HepG2 (cell line): ENCODE measurements around the gene TPD52L2. TPM values are rescaled to one million over a fixed set of nuclear protein-coding genes. Genes with fewer than 3 reads are reported as not detected.
A peak's percentile ranks its signal among the peaks of the same experiment; 100 is the strongest.

Experiments used
- CENPX ChIP-seq: sonication (generic); formaldehyde crosslinking; IDR thresholded peaks from 2 replicates; pipeline ENCODE4 v1.9.0; 2021; ENCODE audit warnings: mild to moderate bottlenecking, missing genetic modification reagents, moderate library complexity
- HDAC2 ChIP-seq: sonication (generic); formaldehyde crosslinking; IDR thresholded peaks from 2 replicates; pipeline ENCODE4 v1.4.0; 2020; ENCODE audit warnings: missing genetic modification reagents
- HNRNPL ChIP-seq: fragments of 200-400 bp; formaldehyde crosslinking; IDR thresholded peaks from 2 replicates; pipeline ENCODE4 v1.6.1; 2017; ENCODE audit warnings: mild to moderate bottlenecking, low read depth, low read length
- NFKB2 ChIP-seq: sonication (generic); formaldehyde crosslinking; IDR thresholded peaks from 2 replicates; pipeline ENCODE4 v1.4.0; 2020; ENCODE audit warnings: missing genetic modification reagents, borderline replicate concordance
- RFXANK ChIP-seq: IDR thresholded peaks from 2 replicates; pipeline ENCODE4 v1.6.1; 2016
- SMC3 ChIP-seq: IDR thresholded peaks from 2 replicates; pipeline ENCODE4 v1.6.1; 2011; ENCODE audit warnings: low read length, improper control_type of control experiment
- SOX5 ChIP-seq: IDR thresholded peaks from 2 replicates; pipeline ENCODE4 v1.6.1; 2016; ENCODE audit warnings: borderline replicate concordance
- XRCC5 ChIP-seq: fragments of 200-400 bp; formaldehyde crosslinking; optimal IDR thresholded peaks from 2 replicates; pipeline ENCODE3; 2017; ENCODE audit warnings: mild to moderate bottlenecking, low read length
- ZFY ChIP-seq: sonication (generic); formaldehyde crosslinking; IDR thresholded peaks from 2 replicates; pipeline ENCODE4 v1.4.0; 2020; ENCODE audit warnings: missing genetic modification reagents
- ZNF550 ChIP-seq: sonication (generic); formaldehyde crosslinking; IDR thresholded peaks from 2 replicates; pipeline ENCODE4 v1.4.0; 2020; ENCODE audit warnings: mild to moderate bottlenecking, missing genetic modification reagents, borderline replicate concordance
- polyA plus RNA-seq, 8 experiments: library from polyadenylated mRNA; depleted of rRNA in 3 of 8; stranded (reverse) in 7 of 8; unstranded in 1 of 8; fragments of >200 nt; fragmentation: Illumina TruSeq in 4 of 8; extraction: Trizol in 4 of 8; gene quantifications; 2 replicates each; pipeline versions ENCODE4 v1.2.1 to v1.2.3, GENCODE V29; 2011 to 2016; ENCODE audit warnings: low read depth in 4 of 8, missing spikeins in 1 of 8, mixed read lengths in 1 of 8; ENCODE audit not compliant: insufficient read depth in 1 of 8
- total RNA-seq, 5 experiments: library from RNA; depleted of rRNA; stranded (reverse); fragments of >200 nt; fragmentation: Illumina TruSeq; extraction: Trizol; gene quantifications; 2 replicates each; pipeline ENCODE4 v1.2.3, GENCODE V29; 2016; ENCODE audit warnings: low read depth in 1 of 5
- TF ChIP-seq, protein P1 (sequence below): sonication (generic); formaldehyde crosslinking; IDR thresholded peaks from 2 replicates; pipeline ENCODE4 v1.4.0; 2020; ENCODE audit warnings: missing genetic modification reagents
- TF ChIP-seq, protein P2 (sequence below): sonication (generic); formaldehyde crosslinking; IDR thresholded peaks from 2 replicates; pipeline ENCODE4 v1.4.0; 2020; ENCODE audit warnings: missing genetic modification reagents

The TPD52L2 gene
- total and polyA plus RNA-seq, 2 of the 13 experiments (the other 11 are each of a cell fraction or from before 2014, with no cell fraction given) = 156 to 184 TPM

DNA sequence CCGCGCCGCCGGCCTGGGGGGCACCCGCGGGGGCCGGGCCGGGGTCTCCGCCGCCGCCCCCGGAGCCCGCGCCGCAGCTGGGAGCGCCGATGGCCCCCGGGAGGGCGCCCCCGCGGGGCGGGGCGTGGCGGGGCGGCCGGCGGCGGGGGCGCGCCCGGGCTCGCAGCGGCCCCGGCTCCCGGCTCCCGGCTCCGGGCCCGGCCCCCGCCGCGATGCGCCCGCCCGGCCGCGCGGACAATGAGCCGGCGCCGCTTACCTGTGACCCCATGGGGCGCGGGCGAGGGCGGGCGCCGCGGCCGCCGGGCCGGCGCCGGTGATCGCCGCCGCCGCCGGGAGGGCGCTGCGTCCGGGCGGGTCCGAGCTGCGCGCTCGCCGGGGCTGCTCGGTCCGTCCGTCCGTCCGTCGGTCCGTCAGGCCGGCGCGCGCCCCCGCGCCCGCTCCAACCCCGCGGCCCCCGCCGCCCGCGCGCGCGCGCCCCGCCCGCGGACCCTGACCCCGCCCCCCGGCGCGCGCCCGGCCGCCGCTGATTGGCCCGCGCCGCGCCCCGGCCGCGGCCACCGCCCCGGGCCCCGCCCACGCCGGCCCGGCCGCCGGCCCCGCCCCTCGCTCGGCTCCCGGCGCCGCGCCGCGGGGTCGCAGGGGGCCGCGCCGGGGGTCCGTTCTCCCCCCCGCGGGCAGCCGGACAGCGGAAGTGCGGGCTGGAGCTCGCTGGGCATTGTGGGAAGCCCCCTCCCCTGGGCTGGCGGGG, 34.1 kb upstream of the TPD52L2 start, which contains the start of gene ZBTB46 (continued):
- TF ChIP-seq HDAC2 (no peak), RFXANK (CRISPR knock-in tag) (no peak), CENPX (CRISPR knock-in tag) (no peak), ZNF550 (CRISPR knock-in tag) (no peak), XRCC5 (no peak), HNRNPL (no peak), NFKB2 (CRISPR knock-in tag) (no peak), SOX5 (CRISPR knock-in tag) (no peak), ZFY (CRISPR knock-in tag) (no peak), SMC3 (no peak)
- TF ChIP-seq, protein P1, sequence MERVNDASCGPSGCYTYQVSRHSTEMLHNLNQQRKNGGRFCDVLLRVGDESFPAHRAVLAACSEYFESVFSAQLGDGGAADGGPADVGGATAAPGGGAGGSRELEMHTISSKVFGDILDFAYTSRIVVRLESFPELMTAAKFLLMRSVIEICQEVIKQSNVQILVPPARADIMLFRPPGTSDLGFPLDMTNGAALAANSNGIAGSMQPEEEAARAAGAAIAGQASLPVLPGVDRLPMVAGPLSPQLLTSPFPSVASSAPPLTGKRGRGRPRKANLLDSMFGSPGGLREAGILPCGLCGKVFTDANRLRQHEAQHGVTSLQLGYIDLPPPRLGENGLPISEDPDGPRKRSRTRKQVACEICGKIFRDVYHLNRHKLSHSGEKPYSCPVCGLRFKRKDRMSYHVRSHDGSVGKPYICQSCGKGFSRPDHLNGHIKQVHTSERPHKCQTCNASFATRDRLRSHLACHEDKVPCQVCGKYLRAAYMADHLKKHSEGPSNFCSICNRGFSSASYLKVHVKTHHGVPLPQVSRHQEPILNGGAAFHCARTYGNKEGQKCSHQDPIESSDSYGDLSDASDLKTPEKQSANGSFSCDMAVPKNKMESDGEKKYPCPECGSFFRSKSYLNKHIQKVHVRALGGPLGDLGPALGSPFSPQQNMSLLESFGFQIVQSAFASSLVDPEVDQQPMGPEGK (CRISPR knock-in tag) = peak; percentile 70
- TF ChIP-seq, protein P2, sequence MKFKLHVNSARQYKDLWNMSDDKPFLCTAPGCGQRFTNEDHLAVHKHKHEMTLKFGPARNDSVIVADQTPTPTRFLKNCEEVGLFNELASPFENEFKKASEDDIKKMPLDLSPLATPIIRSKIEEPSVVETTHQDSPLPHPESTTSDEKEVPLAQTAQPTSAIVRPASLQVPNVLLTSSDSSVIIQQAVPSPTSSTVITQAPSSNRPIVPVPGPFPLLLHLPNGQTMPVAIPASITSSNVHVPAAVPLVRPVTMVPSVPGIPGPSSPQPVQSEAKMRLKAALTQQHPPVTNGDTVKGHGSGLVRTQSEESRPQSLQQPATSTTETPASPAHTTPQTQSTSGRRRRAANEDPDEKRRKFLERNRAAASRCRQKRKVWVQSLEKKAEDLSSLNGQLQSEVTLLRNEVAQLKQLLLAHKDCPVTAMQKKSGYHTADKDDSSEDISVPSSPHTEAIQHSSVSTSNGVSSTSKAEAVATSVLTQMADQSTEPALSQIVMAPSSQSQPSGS (CRISPR knock-in tag) = no peak
